OCI-LY3 (cell line): ENCODE measurements around the gene AKNAD1.

Experiments used
- EZH2phosphoT487 ChIP-seq: fragments of 200-600 bp; shearing (Covaris generic); IDR thresholded peaks from 2 replicates; pipeline ENCODE4 v1.6.1; 2018; ENCODE audit warnings: antibody characterized with exemption, mixed run types, low read depth
- TF ChIP-seq, protein P1 (sequence below): fragments of 200-600, 300-600 bp; sonication (generic); IDR thresholded peaks from 2 replicates; pipeline ENCODE4 v1.5.1; 2014; ENCODE audit warnings: antibody characterized with exemption, low read length, low read depth

DNA sequence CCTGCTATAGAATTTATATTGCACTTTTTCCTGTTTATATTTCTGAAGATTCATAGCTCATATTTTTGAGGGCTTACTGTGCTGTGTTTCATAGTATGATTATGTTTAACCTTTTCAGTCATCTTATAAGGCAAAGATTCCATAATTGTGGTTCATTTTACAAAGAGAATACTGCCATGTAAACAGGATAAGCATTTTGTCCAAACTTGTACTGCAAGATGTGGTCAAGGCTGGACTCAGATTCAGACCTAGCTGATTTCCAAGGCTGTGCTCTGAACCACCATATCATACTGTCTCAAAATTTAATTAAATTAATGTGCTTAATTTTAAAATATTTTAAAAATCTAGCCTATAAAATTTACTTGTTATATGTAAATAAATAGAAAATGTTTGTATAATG, 79.1 kb downstream of the AKNAD1 start:
- TF ChIP-seq, protein P1, sequence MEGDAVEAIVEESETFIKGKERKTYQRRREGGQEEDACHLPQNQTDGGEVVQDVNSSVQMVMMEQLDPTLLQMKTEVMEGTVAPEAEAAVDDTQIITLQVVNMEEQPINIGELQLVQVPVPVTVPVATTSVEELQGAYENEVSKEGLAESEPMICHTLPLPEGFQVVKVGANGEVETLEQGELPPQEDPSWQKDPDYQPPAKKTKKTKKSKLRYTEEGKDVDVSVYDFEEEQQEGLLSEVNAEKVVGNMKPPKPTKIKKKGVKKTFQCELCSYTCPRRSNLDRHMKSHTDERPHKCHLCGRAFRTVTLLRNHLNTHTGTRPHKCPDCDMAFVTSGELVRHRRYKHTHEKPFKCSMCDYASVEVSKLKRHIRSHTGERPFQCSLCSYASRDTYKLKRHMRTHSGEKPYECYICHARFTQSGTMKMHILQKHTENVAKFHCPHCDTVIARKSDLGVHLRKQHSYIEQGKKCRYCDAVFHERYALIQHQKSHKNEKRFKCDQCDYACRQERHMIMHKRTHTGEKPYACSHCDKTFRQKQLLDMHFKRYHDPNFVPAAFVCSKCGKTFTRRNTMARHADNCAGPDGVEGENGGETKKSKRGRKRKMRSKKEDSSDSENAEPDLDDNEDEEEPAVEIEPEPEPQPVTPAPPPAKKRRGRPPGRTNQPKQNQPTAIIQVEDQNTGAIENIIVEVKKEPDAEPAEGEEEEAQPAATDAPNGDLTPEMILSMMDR = no peak
- TF ChIP-seq EZH2phosphoT487 = no peak
